Omental fat pad (tissue), 4 donors: ENCODE results near the gene HOXA2. TPM values are rescaled to one million over a fixed set of nuclear protein-coding genes. Genes with fewer than 3 reads are reported as not detected.

Experiments used
- ATAC-seq: fragments of 150-250 bp; one replicate; pipeline ENCODE4 v1.9.1; 2016; ENCODE audit warnings: mild to moderate bottlenecking, moderate library complexity; ENCODE audit not compliant: low FRiP score
- DNase-seq: peaks from one replicate; pipeline ENCODE4 v3.0.0-alpha.2; 2019; ENCODE audit warnings: low spot score
- CTCF ChIP-seq, 3 donors: fragments of 450-650 bp; IDR thresholded peaks; one replicate each; pipeline ENCODE4 v1.5.1; 2016 to 2017; ENCODE audit warnings: antibody characterized with exemption in 3 of 3, mild to moderate bottlenecking in 3 of 3, moderate library complexity in 2 of 3
- total RNA-seq, 4 donors: library from RNA; depleted of rRNA; stranded (reverse); fragments of >200 nt; gene quantifications; one replicate each; pipeline ENCODE4 v1.1.0, GENCODE V29; 2016

HOXA2 gene
- total RNA-seq, 4 donors from 2014 or later: 1.1 to 3.5 (median 1.5) TPM

- DNase-seq (no peak), ATAC-seq (peak; percentile 43)
- no peak for TF ChIP-seq CTCF (IDR thresholded peaks at IDR 0.05)
Measured at GRCh38 chr7:27117887-27118491, 15.5 kb upstream of the HOXA2 start.

GRCh38 chr7:27116962-27117886, 14.7 kb upstream of the HOXA2 start:
- DNase-seq: no peak
- no peak for ATAC-seq
- no peak for TF ChIP-seq CTCF (IDR thresholded peaks at IDR 0.05)

- DNase-seq: no peak
- no peak for TF ChIP-seq CTCF (IDR thresholded peaks at IDR 0.05)
- ATAC-seq: no peak
Measured at GRCh38 chr7:27116031-27116961, 13.8 kb upstream of the HOXA2 start.

- no peak for DNase-seq
- no peak for ATAC-seq
Measured at GRCh38 chr7:27115221-27116026, 12.9 kb upstream of the HOXA2 start.

GRCh38 chr7:27114881-27115220, 12.4 kb upstream of the HOXA2 start:
- no peak for ATAC-seq
- TF ChIP-seq CTCF (IDR thresholded peaks at IDR 0.05): no peak
- DNase-seq: no peak

More at GRCh38 chr7:27115221-27116026, 12.9 kb upstream of the HOXA2 start:
- no peak for TF ChIP-seq CTCF (IDR thresholded peaks at IDR 0.05)
